DOHH2 (cell line): ENCODE measurements around the gene USP50.
"Not testable (repeated sequence)": the region's sequence is repeated elsewhere in the genome, so short reads cannot be mapped to it uniquely, and the experiment has no call there.

Source experiments
- H3F3A ChIP-seq: fragments of 200-600 bp; sonication (generic), shearing (Covaris generic); 2 replicates; pipeline ENCODE4 v1.6.0; 2016; ENCODE audit warnings: antibody characterized with exemption, mild to moderate bottlenecking; ENCODE audit not compliant: control insufficient read depth, insufficient read depth
- H3K27ac ChIP-seq: fragments of 200-600 bp; sonication (generic); 2 replicates; pipeline ENCODE4 v1.5.1; 2014; ENCODE audit warnings: low read depth, mild to moderate bottlenecking, low read length, moderate library complexity
- H3K27me3 ChIP-seq: fragments of 200-600 bp; sonication (generic); 2 replicates; pipeline ENCODE4 v1.6.1; 2014; ENCODE audit warnings: mild to moderate bottlenecking, low read length, mixed read lengths; ENCODE audit not compliant: control insufficient read depth
- H3K36me3 ChIP-seq: fragments of 200-600 bp; sonication (generic); 2 replicates; pipeline ENCODE4 v1.6.1; 2014; ENCODE audit warnings: mild to moderate bottlenecking, low read length, moderate library complexity, mixed read lengths; ENCODE audit not compliant: control insufficient read depth
- H3K4me1 ChIP-seq: fragments of 200-600 bp; sonication (generic); 2 replicates; pipeline ENCODE4 v1.6.1; 2014; ENCODE audit warnings: mild to moderate bottlenecking, low read length, mixed read lengths; ENCODE audit not compliant: control insufficient read depth
- H3K4me2 ChIP-seq: fragments of 200-600 bp; sonication (generic); 2 replicates; pipeline ENCODE4 v1.6.0; 2014; ENCODE audit warnings: mild to moderate bottlenecking, low read length, moderate library complexity
- H3K4me3 ChIP-seq: fragments of 200-600 bp; sonication (generic); 2 replicates; pipeline ENCODE4 v1.5.1; 2014; ENCODE audit warnings: mild to moderate bottlenecking, low read length, mixed read lengths
- H3K79me2 ChIP-seq: fragments of 200-600 bp; sonication (generic); 2 replicates; pipeline ENCODE4 v1.6.1; 2014; ENCODE audit warnings: mild to moderate bottlenecking, low read length, mixed read lengths; ENCODE audit not compliant: control insufficient read depth
- H3K9me2 ChIP-seq: fragments of 200-600 bp; sonication (generic); replicated peaks from 2 replicates; pipeline ENCODE4 v1.6.1; 2014; ENCODE audit warnings: mild to moderate bottlenecking, low read length, mixed read lengths; ENCODE audit not compliant: control insufficient read depth
- H3K9me3 ChIP-seq: fragments of 200-600 bp; sonication (generic); 2 replicates; pipeline ENCODE4 v1.6.1; 2014; ENCODE audit warnings: antibody characterized with exemption, low read length, mixed read lengths; ENCODE audit not compliant: control insufficient read depth, insufficient read depth
- H4K20me1 ChIP-seq: fragments of 200-600 bp; sonication (generic); 2 replicates; pipeline ENCODE4 v1.6.0; 2014; ENCODE audit warnings: low read depth, mild to moderate bottlenecking, antibody characterized with exemption, low read length, moderate library complexity; ENCODE audit not compliant: control insufficient read depth, insufficient read depth
- CTCF ChIP-seq: fragments of 200-600 bp; sonication (generic); IDR thresholded peaks from one replicate; pipeline ENCODE4 v1.5.1; 2014; ENCODE audit warnings: antibody characterized with exemption, mild to moderate bottlenecking, low read depth, low read length; ENCODE audit not compliant: poor library complexity, severe bottlenecking
- EZH2phosphoT487 ChIP-seq: fragments of 200-600 bp; sonication (generic); IDR thresholded peaks from 2 replicates; pipeline ENCODE4 v1.6.1; 2017; ENCODE audit warnings: borderline replicate concordance, mild to moderate bottlenecking, antibody characterized with exemption, low read length, moderate library complexity, mixed read lengths

USP50 gene

GRCh38 chr15:50503144-50503543, 43.3 kb downstream of the USP50 start:
- no peak overlapping the region for H3K27ac ChIP-seq

GRCh38 chr15:50501815-50502214, 44.7 kb downstream of the USP50 start:
- Histone ChIP-seq H3K9me2 (no peaks in the 10 kb centered on the region), H3K4me3 (no peak overlapping the region), H3K27me3 (no peaks in the 10 kb centered on the region), H3K4me2 (no peak overlapping the region), H3K4me1 (peaks cover 6% of the 10 kb centered on the region), H3K36me3 (peaks cover 37% of the 10 kb centered on the region), H3K79me2 (no peaks in the 10 kb centered on the region), H3F3A (no peaks in the 10 kb centered on the region), H3K9me3 (no peaks in the 10 kb centered on the region), H3K27ac (no peak overlapping the region), H4K20me1 (no peaks in the 10 kb centered on the region)
- no peak for TF ChIP-seq EZH2phosphoT487
- no peak for TF ChIP-seq CTCF

More at GRCh38 chr15:50503144-50503543, 43.3 kb downstream of the USP50 start:
- H3F3A ChIP-seq = no peaks in the 10 kb centered on the region
- H4K20me1 ChIP-seq = no peaks in the 10 kb centered on the region
- TF ChIP-seq EZH2phosphoT487 (no peak), CTCF (no peak)
- H3K36me3 ChIP-seq = peaks cover 28% of the 10 kb centered on the region
- no peak overlapping the region for H3K4me2 ChIP-seq
- H3K27me3 ChIP-seq = no peaks in the 10 kb centered on the region
- no peaks in the 10 kb centered on the region for H3K9me3 ChIP-seq
- no peaks in the 10 kb centered on the region for H3K79me2 ChIP-seq
- no peak overlapping the region for H3K4me3 ChIP-seq
- H3K9me2 ChIP-seq = no peaks in the 10 kb centered on the region
- H3K4me1 ChIP-seq = peaks cover 6% of the 10 kb centered on the region

- no peaks in the 10 kb centered on the region; the same call in 1 of the 2 replicates for H3F3A ChIP-seq
- no peak overlapping the region for H3K4me3 ChIP-seq
- TF ChIP-seq EZH2phosphoT487 (no peak), CTCF (no peak)
- no peaks in the 10 kb centered on the region for H3K79me2 ChIP-seq
- H3K4me2 ChIP-seq = no peak overlapping the region
- peaks cover 6% of the 10 kb centered on the region for H3K4me1 ChIP-seq
- no peaks in the 10 kb centered on the region for H3K9me3 ChIP-seq
- no peak overlapping the region for H3K27ac ChIP-seq
- H3K36me3 ChIP-seq = peaks cover 48% of the 10 kb centered on the region
- no peaks in the 10 kb centered on the region for H3K9me2 ChIP-seq
- no peaks in the 10 kb centered on the region for H3K27me3 ChIP-seq
- no peaks in the 10 kb centered on the region for H4K20me1 ChIP-seq
Measured at GRCh38 chr15:50500352-50500751, 46.1 kb downstream of the USP50 start.

GRCh38 chr15:50496692-50497091, 49.8 kb downstream of the USP50 start:
- H3K4me1 ChIP-seq = peaks cover 6% of the 10 kb centered on the region
- H3K36me3 ChIP-seq = peaks cover 75% of the 10 kb centered on the region
- H3K9me3 ChIP-seq = no peaks in the 10 kb centered on the region

GRCh38 chr15:50494547-50494946, 51.9 kb downstream of the USP50 start:
- not testable (repeated sequence) for H3K27me3 ChIP-seq, H4K20me1 ChIP-seq, H3K27ac ChIP-seq, H3K4me1 ChIP-seq, H3K4me3 ChIP-seq, H3F3A ChIP-seq, H3K79me2 ChIP-seq, H3K9me3 ChIP-seq, H3K4me2 ChIP-seq, H3K9me2 ChIP-seq
- peaks cover 83% of the 10 kb centered on the region for H3K36me3 ChIP-seq

More at GRCh38 chr15:50496692-50497091, 49.8 kb downstream of the USP50 start:
- no peaks in the 10 kb centered on the region for H3K79me2 ChIP-seq
- H3K4me2 ChIP-seq = no peak overlapping the region
- no peaks in the 10 kb centered on the region for H3K27me3 ChIP-seq
- H3K27ac ChIP-seq = no peak overlapping the region
- H3K4me3 ChIP-seq = no peak overlapping the region
- no peaks in the 10 kb centered on the region for H3K9me2 ChIP-seq
- no peaks in the 10 kb centered on the region; the same call in 1 of the 2 replicates for H3F3A ChIP-seq
- no peaks in the 10 kb centered on the region for H4K20me1 ChIP-seq
- TF ChIP-seq CTCF = no peak
- TF ChIP-seq EZH2phosphoT487 = no peak
